Activated CD4-positive, alpha-beta T cell treated with anti-CD3 and anti-CD28 coated beads for 1 hour (primary cell): ENCODE results near the gene GJB4.
"Not testable (repeated sequence)": the region's sequence is repeated elsewhere in the genome, so short reads cannot be mapped to it uniquely, and the experiment has no call there.

ENCODE experiments used
- DNase-seq: peaks from one replicate; pipeline ENCODE4 v3.0.0-alpha.2; 2020

Gene GJB4

DNA sequence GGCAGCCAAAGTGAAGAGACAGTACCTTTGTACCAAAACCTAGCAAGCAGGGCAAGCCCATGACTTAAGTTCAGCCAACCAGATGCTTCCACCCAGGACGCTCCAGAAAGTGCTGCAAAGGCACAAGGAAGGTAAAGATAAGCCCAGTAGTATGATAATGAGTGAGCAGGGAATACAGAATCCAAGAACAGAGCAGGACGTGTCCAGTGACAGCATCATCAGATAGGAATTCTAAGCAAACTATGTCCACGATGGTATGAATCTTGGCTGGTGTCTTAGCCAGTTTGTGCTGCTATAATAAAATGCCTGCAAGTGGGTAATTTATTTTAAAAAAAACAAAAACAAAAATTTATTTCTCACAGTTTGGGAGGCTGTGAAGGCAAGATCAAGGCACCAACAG, 46.9 kb downstream of the GJB4 start:
- no peak for DNase-seq

DNA sequence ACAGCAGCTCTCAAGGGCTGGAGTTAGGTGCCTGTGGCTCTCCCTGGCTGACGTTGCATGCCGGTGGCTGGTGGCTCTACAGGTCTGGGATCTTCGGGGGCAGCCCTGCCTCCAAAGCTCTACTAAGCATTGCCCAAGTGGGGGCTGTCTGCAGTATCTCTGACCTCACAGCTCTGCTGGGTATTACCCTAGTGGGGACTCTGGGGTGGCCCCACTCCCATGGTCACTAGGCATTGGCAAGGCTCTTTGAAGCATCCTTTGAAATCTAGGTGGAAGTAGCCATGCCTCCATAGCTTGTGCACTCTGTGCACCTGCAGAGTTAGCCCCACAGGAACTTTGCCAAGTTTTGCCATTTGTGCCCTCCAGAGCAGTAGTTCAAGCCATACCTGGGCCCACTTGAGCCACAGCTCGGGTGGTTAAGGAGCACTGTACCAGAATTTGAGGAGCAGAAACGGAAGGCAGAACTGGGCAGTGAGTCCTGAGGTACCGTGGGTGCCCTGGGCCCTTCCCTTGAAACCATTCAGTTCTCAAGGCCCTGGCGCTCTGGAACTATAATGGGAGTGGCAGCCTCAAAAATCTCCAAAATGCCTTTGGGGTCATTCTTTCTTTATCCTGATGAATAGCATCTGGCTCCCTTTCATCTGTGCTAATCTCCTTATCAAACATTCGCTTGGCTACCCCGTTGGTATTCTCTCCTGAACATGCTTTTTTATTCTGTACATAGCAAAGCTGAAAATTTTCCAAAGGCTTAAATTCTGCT, 48.7 kb downstream of the GJB4 start:
- DNase-seq = no peak

DNA sequence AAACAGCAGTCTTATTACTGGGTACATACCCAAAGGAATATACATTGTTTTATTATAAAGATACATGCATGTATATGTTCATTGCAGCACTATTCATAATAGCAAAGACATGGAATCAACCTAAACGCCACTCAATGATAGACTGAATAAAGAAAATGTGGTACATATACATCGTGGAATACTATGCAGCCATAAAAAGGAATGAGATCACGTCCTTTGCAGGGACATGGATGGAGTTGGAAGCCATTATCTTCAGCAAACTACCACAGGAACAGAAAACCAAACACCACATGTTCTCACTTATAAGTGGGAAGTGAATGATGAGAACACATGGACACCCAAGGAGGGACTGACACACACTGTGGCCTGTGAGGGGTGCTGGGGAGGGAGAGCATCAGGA, 51.2 kb downstream of the GJB4 start:
- not testable (repeated sequence) for DNase-seq
